HG02938 (cell line): ENCODE results near the gene RAB11FIP3.

ENCODE experiments used
- ATAC-seq: cut with Tn5 transposase; IDR thresholded peaks from one replicate; pipeline ENCODE4 v1.9.1; 2021; ENCODE audit warnings: mild to moderate bottlenecking, moderate library complexity; ENCODE audit not compliant: unreplicated experiment

RAB11FIP3 gene

GRCh38 chr16:548586-548985 is 123.1 kb downstream of the RAB11FIP3 start:
- no peak for ATAC-seq

- no peak for ATAC-seq
These were observed 124.3 kb downstream of the RAB11FIP3 start for GRCh38 chr16:549544-550263.

- ATAC-seq: no peak
These were observed 125.8 kb downstream of the RAB11FIP3 start for GRCh38 chr16:551210-551609.

GRCh38 chr16:552171-552570 is 126.7 kb downstream of the RAB11FIP3 start:
- ATAC-seq: no peak

- ATAC-seq: no peak
These were observed 128.3 kb downstream of the RAB11FIP3 start for GRCh38 chr16:553601-554296.

GRCh38 chr16:554297-554621 is 128.8 kb downstream of the RAB11FIP3 start:
- ATAC-seq: no peak

- no peak for ATAC-seq
These were observed 129.4 kb downstream of the RAB11FIP3 start for GRCh38 chr16:554640-555365.

- ATAC-seq: no peak
These were observed 130.4 kb downstream of the RAB11FIP3 start for GRCh38 chr16:555528-556473.

GRCh38 chr16:556474-557173 is 131.2 kb downstream of the RAB11FIP3 start:
- ATAC-seq: no peak

GRCh38 chr16:557463-558297 is 132.2 kb downstream of the RAB11FIP3 start:
- ATAC-seq: no peak

GRCh38 chr16:558298-559020 is 133.0 kb downstream of the RAB11FIP3 start:
- ATAC-seq: no peak

- ATAC-seq: no peak
These were observed 133.6 kb downstream of the RAB11FIP3 start for GRCh38 chr16:559021-559380.

- ATAC-seq: no peak
These were observed 134.2 kb downstream of the RAB11FIP3 start for GRCh38 chr16:559411-560203.

- ATAC-seq: no peak
These were observed 134.8 kb downstream of the RAB11FIP3 start, which contains the start of gene PRR35 for GRCh38 chr16:560204-560700. Gene PRR35 (plus strand): TSS chr16:560394. CDS start chr16:563295, 2,901 bp downstream.

GRCh38 chr16:560701-561412 is 135.4 kb downstream of the RAB11FIP3 start:
- no peak for ATAC-seq

- no peak for ATAC-seq
These were observed 136.0 kb downstream of the RAB11FIP3 start for GRCh38 chr16:561413-561794.
